Middle frontal gyrus (tissue), 1 donor: Measurements from ENCODE around the gene ZNF219.

Source experiments
- DNase-seq: peaks from one replicate; pipeline ENCODE4 v3.0.0-alpha.2; 2015; ENCODE audit warnings: low spot score; ENCODE audit errors: extremely low spot score

Gene ZNF219

GRCh38 chr14:21087294-21088091 is 11.0 kb downstream of the ZNF219 start:
- peak; percentile 73 for DNase-seq

GRCh38 chr14:21086908-21087293 is 11.6 kb downstream of the ZNF219 start:
- no peak for DNase-seq

GRCh38 chr14:21084998-21085853 is 13.2 kb downstream of the ZNF219 start:
- no peak for DNase-seq

GRCh38 chr14:21084396-21084795 is 14.1 kb downstream of the ZNF219 start:
- DNase-seq = no peak

GRCh38 chr14:21083565-21084325 is 14.7 kb downstream of the ZNF219 start:
- no peak for DNase-seq

GRCh38 chr14:21081521-21082142 is 16.8 kb downstream of the ZNF219 start:
- DNase-seq = no peak

GRCh38 chr14:21078726-21079125 is 19.7 kb downstream of the ZNF219 start:
- no peak for DNase-seq

GRCh38 chr14:21078287-21078686 is 20.2 kb downstream of the ZNF219 start:
- DNase-seq = no peak

- DNase-seq = no peak
Observed at GRCh38 chr14:21077672-21078071, 20.8 kb downstream of the ZNF219 start.

- no peak for DNase-seq
Observed at GRCh38 chr14:21075719-21076437, 22.6 kb downstream of the ZNF219 start.

GRCh38 chr14:21074398-21075272 is 23.8 kb downstream of the ZNF219 start:
- DNase-seq = no peak

GRCh38 chr14:21073921-21074320 is 24.5 kb downstream of the ZNF219 start:
- no peak for DNase-seq

- DNase-seq = no peak
Observed at GRCh38 chr14:21072781-21073339, 25.6 kb downstream of the ZNF219 start.

- DNase-seq = no peak
Observed at GRCh38 chr14:21072031-21072473, 26.4 kb downstream of the ZNF219 start.

GRCh38 chr14:21071225-21072030 is 27.0 kb downstream of the ZNF219 start:
- DNase-seq = peak; percentile 23

GRCh38 chr14:21070610-21071224 is 27.7 kb downstream of the ZNF219 start:
- DNase-seq = no peak

GRCh38 chr14:21070083-21070609 is 28.3 kb downstream of the ZNF219 start, which contains the start of gene ARHGEF40:
TSS of gene ARHGEF40 (plus strand) at chr14:21070304. CDS start at chr14:21070397, 93 bp downstream.
- no peak for DNase-seq
